T-helper 1 cell (primary cell): Measurements from ENCODE around the gene AARS1.
"Not testable (repeated sequence)": the region's sequence is repeated elsewhere in the genome, so short reads cannot be mapped to it uniquely, and the experiment has no call there.

Experiments used
- DNase-seq, 5 donors: peaks; one replicate each; pipeline ENCODE4 v3.0.0-alpha.2; 2012 to 2020
- total RNA-seq, 4 donors: gene quantifications; one replicate each; lab custom pipeline; 2026; lab: John Stamatoyannopoulos, UW

Gene AARS1
- 28.1 to 67.3 (median 47.4) reads per million in 4 donors for total RNA-seq

DNA sequence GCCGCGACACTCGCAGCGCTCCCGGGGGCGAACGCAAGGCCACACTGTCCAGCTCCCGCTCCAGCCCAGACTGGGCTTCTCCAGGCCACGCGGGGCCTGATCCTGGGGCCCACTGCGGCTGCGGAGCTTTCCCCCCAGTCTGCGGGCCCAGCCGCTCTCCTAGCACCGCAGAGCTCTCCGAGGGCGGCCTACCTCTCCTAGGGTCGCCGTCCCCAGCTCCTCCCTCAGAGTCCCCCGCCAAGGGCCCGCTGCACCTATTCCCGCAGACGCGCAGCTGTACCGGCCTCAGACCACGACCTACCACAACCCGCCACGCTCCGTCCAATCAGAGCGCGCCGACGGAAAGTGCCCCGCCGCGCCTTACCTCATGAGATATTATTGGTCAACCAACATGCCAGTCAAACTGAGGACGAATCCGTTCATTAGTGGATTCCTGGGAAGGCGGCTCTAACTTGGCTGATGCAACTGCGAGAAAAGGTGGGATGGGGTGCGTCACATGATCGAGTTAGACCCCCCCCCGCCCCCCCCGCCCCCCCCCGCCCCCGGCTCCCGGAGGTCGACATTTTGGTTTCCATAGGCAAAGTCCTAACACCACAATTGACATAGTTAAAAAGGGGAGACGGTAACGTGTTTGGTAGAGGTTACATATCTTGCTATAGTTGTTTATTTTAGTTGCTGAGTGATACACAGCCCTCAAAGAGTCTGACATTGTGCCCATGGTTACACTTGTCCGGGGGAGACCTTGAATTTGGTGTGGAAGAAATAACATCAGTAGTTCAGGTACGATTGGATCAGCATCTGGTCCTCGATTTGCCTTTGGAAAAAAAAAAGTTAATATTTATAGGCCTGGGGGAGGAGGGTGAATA is at the start of gene AARS1:
Gene AARS1 (minus strand): TSS at position 278 of the 866 bp plus-strand sequence. CDS start 6,743 bp downstream, outside the sequence.
- DNase-seq = peak; percentile 88 to 99 (median 91)

DNA sequence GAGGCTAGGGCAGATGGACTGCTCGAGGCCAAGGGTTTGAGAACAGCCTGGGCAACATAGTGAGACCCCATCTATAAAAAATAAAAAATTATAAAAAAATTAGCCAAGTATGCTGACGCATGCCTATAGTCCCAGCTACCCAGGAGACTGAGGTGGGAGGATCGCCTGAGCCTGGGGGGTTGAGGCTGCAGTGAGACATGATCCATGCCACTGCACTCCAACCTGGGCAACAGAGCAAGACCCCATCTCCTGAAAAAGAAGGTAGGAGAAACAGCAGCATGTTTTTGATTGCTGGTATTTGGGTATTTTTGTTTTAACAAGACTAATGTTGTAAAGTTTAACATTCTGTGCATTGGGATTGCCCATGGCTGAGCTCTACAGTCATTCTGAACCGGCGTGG is 48.5 kb upstream of the AARS1 start:
- no peak for DNase-seq

DNA sequence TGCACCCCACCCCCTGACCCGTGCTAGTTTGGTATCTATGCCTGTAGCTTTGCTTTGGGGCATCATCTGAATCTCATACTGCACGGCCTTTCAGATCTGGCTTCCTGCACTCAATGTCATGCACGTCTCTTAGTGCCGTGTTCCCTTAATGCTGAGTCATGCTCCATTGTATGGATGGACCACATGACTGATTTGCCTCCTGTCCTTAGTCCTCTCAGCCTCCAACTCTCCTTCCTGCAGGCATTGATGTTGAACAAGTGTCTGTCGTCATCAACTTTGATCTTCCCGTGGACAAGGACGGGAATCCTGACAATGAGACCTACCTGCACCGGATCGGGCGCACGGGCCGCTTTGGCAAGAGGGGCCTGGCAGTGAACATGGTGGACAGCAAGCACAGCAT is 43.4 kb upstream of the AARS1 start:
- not testable (repeated sequence) for DNase-seq

DNA sequence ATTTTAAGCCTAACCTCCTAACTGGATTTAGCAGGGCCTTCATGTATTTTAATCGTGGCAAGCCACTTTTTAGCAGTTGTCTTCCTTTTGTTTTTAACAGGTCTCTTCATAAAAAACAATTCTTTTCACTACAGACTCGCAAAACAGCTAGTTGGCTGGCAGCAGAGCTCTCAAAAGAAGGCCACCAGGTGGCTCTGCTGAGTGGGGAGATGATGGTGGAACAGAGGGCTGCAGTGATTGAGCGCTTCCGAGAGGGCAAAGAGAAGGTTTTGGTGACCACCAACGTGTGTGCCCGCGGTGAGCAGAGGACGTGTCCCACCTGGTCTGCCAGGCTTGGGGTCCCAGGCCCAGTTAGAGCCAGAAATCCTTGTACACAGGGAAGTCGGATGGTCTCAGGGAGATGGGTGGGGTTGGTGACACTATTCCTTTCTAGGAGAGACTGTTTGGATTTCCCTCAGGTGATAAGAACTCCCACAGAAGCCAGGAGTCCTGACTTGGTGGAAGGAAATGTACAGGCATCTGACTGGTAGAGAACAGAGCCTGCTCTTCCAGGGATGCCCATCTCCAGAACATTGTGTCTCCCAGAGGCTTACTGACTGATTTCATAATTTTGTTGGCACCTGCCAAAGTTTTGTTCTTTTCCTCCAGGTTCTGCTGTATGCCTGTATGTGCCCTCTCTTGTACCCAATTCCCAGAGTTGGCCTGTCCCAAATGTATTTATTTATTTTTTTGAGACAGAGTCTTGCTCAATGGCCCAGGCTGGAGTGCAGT is 42.5 kb upstream of the AARS1 start:
- DNase-seq = no peak

DNA sequence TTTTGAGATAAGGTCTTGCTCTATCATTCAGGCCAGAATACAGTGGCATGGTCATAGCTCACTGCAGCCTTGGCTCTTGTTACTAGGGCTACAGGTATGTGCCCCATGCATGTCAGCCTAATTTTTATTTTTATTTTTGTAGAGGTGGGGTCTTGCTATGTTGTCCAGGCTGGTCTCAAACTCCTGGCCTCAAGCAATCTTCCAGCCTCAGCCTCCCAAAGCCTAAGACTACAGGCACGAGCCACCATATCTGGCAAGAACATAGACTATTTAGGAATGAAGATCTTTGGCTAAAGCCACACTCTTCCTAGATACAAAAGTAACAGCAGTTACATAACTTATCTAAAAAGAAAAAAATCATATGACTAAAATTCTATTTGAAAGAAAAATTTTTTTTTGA is 41.8 kb upstream of the AARS1 start:
- no peak for DNase-seq

DNA sequence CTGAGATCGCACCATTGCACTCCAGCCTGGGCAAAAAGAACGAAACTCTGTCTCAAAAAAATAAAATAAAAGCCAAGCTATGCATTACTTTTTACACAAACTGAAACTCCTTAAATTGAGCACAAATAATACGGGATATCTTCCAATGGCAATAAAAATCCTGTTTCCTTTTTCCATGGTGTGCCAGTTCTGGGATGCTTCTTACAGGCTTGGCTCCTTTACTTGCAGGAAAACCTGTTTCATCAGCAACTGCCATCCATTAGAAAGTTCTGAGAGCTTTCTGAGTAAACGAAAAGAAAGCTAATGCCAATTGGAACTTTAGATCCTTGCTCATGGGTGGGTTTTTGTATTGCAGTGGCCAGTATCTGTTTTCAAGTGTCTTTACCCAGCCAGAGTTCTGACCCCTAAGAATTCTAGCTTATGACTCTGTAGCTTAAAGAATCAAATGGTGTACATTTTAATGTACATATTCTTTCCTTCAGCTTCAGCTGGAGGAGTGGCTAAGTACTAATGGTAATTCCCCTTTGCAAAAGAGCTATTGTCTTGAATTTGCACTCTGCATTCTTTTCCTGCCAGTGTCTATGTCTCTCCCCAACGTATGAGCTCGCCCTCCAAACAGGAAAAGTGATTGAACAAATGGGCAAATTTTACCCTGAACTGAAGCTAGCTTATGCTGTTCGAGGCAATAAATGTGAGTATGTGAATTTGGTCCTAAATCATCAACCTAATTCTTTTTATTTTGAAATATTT is 35.9 kb upstream of the AARS1 start:
- DNase-seq = no peak

DNA sequence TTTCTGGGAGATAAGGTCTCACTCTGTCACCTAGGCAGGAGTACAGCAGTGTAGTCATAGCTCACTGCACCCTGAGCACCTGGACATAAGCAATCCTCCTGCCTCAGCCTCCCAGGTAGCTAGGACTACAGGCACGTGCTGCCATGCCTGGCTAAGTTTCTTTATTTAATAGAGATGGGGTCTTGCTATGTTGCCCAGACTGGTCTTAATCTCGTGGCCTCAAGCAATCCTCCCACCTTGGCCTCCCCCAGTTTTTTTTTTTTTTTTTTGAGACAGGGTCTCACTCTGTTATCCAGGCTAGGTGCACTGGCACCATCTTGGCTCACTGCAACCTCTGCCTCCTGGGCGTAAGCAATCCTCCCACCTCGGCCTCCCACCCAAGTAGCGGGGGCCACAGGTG is 30.8 kb upstream of the AARS1 start:
- DNase-seq = no peak

DNA sequence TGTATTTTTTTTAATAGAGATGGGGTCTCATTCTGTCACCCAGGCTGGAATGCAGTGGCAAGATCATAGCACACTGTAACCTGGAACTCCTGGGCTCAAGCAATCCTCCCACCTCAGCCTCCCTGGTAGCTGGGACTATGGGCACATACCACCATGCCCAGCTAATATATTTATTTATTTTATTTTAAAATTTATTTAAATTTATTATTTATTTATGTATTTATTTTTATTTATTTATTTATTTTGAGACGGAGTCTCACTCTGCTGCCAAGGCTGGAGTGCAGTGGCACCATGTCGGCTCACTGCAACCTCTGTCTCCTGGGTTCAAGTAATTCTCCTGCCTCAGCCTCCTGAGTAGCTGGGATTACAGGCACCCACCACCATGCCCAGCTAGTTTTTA is 18.4 kb upstream of the AARS1 start:
- DNase-seq = not testable (repeated sequence)

DNA sequence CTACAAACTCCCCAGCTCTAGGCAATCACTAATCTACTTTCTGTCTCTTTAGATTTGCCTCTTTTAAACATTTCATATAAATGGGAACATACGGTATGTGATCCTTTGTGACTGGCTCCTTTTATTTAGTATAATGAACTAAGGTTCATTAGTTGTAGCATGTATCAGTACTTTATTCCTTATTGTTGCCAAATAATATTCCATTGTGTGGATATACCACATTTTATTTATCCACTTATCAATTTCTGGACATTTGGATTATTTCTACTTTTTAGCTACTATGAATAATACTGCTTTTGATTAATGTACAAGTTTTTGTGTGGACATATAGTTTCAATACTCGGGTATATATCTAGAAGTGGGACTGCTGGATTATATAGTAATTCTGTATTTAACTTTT is 17.6 kb upstream of the AARS1 start:
- DNase-seq = no peak

DNA sequence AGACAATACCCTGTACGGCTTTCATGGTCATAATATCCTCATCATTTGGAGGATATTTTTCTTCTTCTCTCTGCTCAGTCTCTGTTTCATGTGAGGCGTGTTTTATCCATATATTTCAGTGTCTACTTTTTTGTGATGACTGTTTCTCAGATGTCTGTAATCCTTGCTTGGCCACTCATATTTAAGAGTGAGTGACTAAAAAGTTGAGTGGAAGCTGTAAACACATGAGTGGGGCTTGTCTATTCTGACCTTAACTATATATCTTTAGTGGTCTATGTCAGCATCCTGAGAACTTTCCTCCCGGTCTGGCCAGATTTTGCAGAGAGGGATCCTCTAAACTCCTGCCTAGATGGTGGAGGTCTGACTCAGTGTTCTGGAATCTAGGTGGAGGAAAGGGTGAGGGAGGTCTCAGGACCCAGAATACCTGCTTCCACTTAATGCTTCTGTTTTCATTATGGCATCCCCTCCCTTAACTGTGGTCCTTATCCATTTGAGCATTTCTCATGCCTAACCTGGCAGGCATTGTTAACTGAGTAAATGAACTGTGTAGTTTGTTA is 15.7 kb upstream of the AARS1 start:
- no peak for DNase-seq

DNA sequence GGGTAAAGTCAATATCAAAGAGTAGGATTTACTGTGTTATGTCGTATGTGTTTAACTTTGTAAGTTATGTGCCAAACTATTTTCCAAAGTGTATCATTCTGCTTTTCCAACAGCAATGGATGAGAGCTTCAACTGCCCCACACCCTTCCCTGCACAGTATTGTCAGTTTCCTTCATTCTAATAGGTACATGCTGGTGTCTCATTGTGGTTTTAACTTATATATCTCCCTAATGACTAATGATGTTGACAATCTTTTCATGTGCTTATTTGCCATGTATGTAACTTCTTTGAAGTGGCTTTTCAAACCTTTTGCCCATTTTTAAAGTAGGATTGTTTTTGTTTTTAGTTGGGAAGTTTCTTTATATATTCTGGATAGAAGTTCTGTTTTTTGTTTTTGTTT is 13.4 kb upstream of the AARS1 start:
- no peak for DNase-seq

DNA sequence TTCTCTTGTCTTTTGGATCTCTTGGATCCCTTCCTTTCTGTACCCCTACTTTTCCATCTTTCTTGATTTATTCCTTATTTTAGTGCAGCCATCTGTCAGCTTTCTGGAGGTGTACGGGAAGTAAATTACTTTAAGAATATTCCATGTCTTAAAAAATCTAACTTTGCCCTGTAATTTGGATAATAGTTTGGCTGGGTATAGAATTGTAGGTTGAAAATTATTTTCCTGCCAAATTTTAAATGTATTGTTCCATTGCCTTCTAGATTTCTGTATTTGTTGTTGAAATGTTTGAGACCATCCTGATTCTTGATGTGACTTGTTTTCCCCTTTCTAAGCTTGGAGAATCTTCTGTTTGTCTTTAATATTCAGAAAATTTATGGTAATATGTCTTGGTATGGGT is 11.8 kb upstream of the AARS1 start:
- no peak for DNase-seq

DNA sequence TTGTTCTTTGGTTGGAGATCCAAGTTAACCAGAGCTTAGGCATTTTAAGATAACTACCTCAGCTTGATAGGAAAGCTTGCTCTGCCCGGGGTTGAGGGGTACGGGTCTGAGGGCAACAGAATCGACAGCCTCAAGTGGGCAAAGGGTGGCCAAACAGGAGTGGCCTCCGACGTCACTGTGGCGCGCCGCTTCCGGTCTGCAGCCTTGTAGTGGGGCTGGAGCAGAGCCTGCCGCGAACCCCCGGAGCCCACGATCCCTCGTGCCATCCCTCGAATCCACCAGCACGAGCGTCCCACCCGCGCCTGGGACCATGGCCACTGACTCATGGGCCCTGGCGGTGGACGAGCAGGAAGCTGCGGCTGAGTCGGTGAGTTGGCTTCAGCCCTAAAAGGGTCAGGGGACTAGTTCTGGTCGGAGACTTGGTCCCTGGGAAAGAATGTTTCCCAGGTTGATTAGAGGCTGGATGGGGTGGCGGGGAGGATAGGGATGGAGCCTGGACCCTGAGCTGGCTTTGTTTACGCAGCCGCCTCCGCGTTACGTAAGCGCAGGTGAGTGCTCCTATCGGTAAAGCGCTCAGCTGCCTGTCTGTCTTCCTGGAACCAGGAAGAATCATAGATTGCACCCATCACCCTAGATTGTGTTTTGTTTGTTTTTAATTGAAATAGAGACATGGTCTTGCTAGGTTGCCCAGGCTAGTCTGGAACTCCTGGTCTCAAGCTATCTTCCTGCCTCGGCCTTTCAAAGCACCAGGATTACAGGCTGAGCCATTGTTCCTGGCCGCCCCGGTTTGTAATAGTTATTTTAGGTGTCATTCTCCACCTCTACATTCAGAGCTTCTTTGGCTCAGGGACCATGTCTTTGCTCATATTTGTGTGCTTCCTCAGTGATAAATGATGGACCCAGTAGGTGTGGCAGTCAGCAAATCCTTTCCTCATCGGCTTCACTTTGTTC is 10.0 kb upstream of the AARS1 start, which contains the start of gene DDX19B:
Gene DDX19B (plus strand): TSS at position 199 of the 951 bp plus-strand sequence. CDS start 112 bp downstream, at position 311.
- DNase-seq = peak; percentile 17 to 79 (median 37)

DNA sequence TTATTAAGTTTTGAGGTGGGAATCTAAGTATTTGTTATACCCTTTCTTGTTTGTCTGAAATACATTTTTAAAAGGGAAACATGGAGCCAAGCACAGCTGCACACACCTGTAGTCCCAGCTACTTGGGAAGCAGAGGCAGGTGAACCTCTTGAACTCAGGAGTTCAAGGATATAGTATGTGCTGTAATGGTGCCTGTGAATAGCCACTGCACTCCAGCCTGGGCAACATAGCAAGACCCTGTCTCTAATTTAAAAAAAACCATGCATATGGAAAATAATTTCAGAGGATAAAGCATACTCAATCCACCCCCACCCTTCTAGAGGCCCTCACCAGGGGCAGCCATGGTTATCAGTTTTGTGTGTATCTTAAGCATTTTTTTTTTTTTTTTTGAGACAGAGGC is 6.3 kb upstream of the AARS1 start:
- DNase-seq = no peak

DNA sequence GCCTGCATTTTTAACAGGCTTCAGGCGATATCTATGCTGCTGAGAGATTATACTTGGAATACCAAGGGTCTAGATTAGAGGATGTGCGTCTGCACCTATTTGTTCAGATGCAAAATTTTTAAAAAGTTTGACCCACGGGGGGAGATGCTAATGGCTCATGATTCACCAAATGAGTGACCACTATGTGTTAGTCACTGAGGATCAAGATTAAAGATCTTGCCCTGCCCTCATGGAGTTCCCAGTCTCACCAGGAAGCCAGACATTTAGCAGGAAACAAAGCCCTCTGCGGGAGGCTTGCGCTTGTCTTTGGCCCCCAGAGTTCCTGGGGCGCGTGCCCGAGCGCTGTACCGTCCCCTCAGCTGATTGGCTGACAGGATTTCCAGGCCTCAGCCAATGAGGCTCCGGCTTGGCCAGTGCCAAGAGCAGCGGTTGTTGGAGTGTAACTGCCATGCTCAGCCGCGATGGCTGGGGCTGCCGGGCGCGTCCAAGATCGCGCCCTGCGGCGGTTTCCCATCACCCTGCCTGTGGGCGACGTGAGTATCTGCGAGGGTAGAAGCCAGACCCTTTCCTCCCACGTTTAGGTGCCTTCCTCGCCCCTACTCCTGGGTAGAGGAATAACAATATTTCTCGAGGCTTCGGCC is 5.2 kb upstream of the AARS1 start:
- no peak for DNase-seq

DNA sequence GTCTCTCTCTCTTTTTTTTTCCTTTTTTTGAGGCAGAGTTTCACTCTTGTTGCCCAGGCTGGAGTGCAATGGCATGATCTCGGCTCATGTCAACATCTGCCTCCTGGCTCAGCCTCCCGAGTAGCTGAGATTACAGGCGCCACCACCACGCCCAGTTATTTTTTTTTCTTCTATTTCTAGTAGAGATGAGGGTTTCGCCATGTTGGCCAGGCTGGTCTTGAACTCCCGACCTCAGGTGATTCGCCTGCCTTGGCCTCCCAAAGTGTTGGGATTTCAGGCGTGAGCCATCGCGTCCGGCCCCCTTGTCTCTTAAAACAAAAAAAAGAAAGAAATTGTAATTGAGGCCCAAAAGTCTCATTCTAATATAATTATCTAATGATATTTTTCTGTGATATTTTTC is 2.8 kb upstream of the AARS1 start:
- not testable (repeated sequence) for DNase-seq

DNA sequence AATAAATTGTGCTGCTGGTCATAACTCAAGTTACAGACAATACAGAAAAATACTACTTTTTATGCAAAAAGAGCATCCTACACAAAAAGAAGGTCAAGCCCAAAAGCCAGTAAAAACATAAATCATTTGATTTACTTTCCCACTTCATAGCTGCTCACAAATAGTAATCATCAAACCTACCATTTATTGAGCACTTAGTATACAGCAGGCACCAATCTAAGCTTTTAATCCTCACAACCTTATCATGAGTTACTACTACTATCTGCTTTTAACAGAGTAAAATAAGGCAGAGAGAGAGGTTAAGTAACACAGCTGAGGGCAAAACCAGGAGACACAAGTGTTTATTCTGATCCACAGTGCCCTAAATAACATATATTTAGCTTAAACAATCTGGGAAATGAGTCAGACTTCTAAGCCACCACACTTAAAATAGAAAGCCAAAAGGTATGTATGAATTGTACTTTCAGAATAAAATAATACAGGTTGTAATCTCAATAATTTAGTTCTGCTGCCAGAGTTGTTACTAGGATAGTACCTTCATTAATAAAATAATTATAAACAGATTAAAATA is 1.7 kb upstream of the AARS1 start:
- DNase-seq = no peak

DNA sequence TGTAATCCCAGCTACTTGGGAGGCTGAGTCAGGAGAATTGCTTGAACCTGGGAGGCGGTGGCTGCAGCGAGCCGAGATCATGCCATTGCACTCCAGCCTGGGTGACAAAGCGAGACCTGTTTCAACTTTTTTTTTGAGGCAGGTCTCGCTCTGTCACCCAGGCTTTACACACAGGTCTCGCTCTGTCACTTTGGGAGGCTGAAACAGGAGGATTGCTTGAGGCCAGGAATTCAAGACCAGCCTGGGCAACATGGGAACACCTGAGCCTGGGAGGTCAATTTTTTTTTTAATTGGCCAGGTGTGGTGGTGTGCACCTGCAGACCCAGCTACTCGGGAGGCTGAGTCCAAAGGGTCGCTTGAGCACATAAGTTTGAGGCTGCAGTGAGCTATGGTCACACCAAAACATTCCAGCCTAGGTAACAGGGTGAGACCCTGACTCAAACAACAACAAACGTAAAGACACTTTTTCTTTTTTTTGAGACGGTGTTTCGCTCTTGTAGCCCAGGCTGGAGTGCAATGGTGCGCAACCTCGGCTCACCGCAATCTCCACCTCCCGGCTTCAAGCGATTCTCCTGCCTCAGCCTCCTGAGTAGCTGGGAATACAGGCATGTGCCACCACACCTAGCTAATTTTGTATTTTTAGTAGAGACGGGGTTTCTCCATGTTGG is 1.9 kb downstream of the AARS1 start:
- DNase-seq = not testable (repeated sequence)

DNA sequence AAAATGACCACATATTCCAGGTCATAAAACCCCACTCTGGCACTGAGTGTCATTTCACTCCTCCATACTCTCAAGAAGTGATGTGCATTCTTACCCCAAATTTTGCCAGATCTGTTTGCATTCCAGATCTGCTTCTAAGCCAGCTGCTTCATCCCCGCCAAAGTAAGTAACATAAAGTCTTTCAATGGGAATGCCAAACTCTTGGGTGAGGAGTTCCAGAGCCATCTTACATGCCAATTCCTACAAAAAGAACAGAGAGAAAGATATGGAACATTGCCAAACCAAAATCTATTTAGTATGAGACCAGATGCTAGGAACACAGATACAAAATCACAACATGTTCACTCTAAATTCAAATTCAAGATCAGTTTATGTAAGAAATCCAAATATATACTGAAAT is 12.9 kb downstream of the AARS1 start:
- DNase-seq = no peak

DNA sequence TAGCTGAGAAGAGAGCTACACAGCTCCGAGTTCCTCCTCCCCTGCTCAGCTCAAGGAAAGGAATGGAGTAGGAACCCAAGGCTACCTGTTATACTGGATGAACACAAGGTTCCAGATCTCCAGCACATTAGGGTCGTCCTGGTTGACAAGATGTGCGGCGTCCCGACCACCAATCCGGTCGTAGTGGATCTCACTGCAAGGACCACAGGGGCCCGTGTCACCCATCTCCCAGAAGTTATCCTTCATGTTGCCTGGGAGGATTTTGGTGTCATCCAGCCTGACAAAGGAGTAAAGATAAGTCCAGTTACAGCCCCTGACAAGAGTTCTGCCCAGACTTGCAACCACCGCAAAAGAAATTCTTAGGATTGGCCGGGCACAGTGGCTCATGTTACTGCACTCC is 17.6 kb downstream of the AARS1 start:
- DNase-seq = no peak
